HG03378 (cell line): Measurements from ENCODE around the gene GABPB1.

Source experiments
- ATAC-seq: cut with Tn5 transposase; IDR thresholded peaks from one replicate; pipeline ENCODE4 v1.9.1; 2021; ENCODE audit warnings: mild to moderate bottlenecking, moderate library complexity; ENCODE audit not compliant: unreplicated experiment

Gene GABPB1

GRCh38 chr15:50246631-50247030 is 108.4 kb downstream of the GABPB1 start:
- no peak for ATAC-seq

GRCh38 chr15:50244959-50245624 is 109.9 kb downstream of the GABPB1 start:
- ATAC-seq: no peak

- no peak for ATAC-seq
Observed at GRCh38 chr15:50244153-50244552, 110.8 kb downstream of the GABPB1 start.

GRCh38 chr15:50241684-50242450 is 113.1 kb downstream of the GABPB1 start:
- ATAC-seq: no peak

GRCh38 chr15:50238255-50238654 is 116.7 kb downstream of the GABPB1 start:
- ATAC-seq: no peak

GRCh38 chr15:50236433-50236832 is 118.6 kb downstream of the GABPB1 start:
- ATAC-seq: no peak

GRCh38 chr15:50235794-50236193 is 119.2 kb downstream of the GABPB1 start:
- ATAC-seq: no peak

- no peak for ATAC-seq
Observed at GRCh38 chr15:50234764-50235163, 120.2 kb downstream of the GABPB1 start.

- no peak for ATAC-seq
Observed at GRCh38 chr15:50233192-50233736, 121.7 kb downstream of the GABPB1 start.

- no peak for ATAC-seq
Observed at GRCh38 chr15:50232791-50233190, 122.2 kb downstream of the GABPB1 start.

GRCh38 chr15:50231761-50232160 is 123.2 kb downstream of the GABPB1 start:
- ATAC-seq: no peak

GRCh38 chr15:50229336-50229735 is 125.7 kb downstream of the GABPB1 start:
- ATAC-seq: no peak

- no peak for ATAC-seq
Observed at GRCh38 chr15:50228866-50229265, 126.1 kb downstream of the GABPB1 start.

- no peak for ATAC-seq
Observed at GRCh38 chr15:50227076-50227475, 127.9 kb downstream of the GABPB1 start.

- ATAC-seq: no peak
Observed at GRCh38 chr15:50225938-50226337, 129.1 kb downstream of the GABPB1 start.
